Measurements from ENCODE around the gene BRS3. TPM values are rescaled to one million over a fixed set of nuclear protein-coding genes. Genes with fewer than 3 reads are reported as not detected.

Gene BRS3
- total RNA-seq, 4 donors from 2014 or later: not detected

DNA sequence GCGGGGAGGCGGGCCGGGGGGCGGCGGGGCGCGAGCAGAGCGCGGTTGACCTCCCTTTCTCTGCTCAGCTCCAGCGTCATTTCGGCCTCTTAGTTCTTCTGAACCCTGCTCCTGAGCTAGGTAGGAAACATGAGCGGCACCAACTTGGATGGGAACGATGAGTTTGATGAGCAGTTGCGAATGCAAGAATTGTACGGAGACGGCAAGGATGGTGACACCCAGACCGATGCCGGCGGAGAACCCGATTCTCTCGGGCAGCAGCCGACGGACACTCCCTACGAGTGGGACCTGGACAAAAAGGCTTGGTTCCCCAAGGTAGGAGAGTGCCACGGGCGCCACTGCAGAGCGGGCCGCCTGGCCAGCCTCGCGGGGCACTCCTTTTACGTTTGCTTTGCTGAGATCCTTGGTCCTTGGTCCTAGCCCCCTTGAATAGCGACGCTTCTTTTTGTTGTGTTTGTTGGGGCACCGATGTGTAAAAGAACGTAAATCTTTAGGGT, 9.9 kb downstream of the BRS3 start, which contains the start of gene HTATSF1:
TSS of gene HTATSF1 (plus strand) at position 37 of the 497 bp plus-strand sequence. CDS start at position 130, 93 bp downstream.
- no peak for DNase-seq
- WGBS, 2 donors: 0 to 52% methylated on average over 7 to 24 of the region's 35 CpGs

DNA sequence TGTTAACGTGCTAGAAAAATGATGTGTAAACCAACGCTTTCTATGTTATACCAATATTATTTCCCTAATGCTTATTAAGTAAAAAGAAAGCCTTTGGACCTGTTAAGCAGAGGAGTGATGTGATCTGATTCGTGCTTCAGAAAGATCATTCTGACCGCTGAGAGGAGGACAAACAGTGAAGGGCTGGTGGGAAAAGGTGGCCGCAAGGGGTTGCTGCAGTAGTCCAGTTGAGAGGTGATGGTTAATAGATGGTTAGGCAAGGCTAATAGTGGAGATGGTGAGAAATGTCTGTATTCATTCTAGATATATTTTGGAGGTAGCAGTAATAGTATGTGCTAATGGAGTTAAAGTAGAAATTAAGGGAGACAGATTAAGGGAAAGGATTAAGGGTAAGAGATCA, 31.3 kb downstream of the BRS3 start:
- intact Hi-C loops (cut with DNase I): no loop called here
- TF ChIP-seq POLR2A (IDR thresholded peaks at IDR 0.05): no peak
- TF ChIP-seq, protein P1, sequence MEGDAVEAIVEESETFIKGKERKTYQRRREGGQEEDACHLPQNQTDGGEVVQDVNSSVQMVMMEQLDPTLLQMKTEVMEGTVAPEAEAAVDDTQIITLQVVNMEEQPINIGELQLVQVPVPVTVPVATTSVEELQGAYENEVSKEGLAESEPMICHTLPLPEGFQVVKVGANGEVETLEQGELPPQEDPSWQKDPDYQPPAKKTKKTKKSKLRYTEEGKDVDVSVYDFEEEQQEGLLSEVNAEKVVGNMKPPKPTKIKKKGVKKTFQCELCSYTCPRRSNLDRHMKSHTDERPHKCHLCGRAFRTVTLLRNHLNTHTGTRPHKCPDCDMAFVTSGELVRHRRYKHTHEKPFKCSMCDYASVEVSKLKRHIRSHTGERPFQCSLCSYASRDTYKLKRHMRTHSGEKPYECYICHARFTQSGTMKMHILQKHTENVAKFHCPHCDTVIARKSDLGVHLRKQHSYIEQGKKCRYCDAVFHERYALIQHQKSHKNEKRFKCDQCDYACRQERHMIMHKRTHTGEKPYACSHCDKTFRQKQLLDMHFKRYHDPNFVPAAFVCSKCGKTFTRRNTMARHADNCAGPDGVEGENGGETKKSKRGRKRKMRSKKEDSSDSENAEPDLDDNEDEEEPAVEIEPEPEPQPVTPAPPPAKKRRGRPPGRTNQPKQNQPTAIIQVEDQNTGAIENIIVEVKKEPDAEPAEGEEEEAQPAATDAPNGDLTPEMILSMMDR (IDR thresholded peaks at IDR 0.05): no peak
- WGBS, 2 donors: 65 to 84% methylated on average over 5 of the region's 5 CpGs

More for the DNA sequence above, 9.9 kb downstream of the BRS3 start, which contains the start of gene HTATSF1:
- Histone ChIP-seq H3K9me3 (no peaks in the 10 kb centered on the region), H3K36me3 (peaks cover 0 to 20% (median 0%) of the 10 kb centered on the region in 3 donors), H3K4me1 (peaks cover 0 to 13% (median 3%) of the 10 kb centered on the region in 3 donors), H3K27me3 (peaks cover 0 to 3% (median 0%) of the 10 kb centered on the region in 4 donors), H3K27ac (peak within 1 kb of the TSS; percentile 91 to 98 (median 96)), H3K4me3 (peak within 1 kb of the TSS; percentile 55 to 72 (median 62))
- peak in 1 of 4 donors; percentile 37 for TF ChIP-seq POLR2A (IDR thresholded peaks at IDR 0.05)
- TF ChIP-seq, protein P1 (IDR thresholded peaks at IDR 0.05): no peak
- intact Hi-C loops (cut with DNase I): no loop called here

DNA sequence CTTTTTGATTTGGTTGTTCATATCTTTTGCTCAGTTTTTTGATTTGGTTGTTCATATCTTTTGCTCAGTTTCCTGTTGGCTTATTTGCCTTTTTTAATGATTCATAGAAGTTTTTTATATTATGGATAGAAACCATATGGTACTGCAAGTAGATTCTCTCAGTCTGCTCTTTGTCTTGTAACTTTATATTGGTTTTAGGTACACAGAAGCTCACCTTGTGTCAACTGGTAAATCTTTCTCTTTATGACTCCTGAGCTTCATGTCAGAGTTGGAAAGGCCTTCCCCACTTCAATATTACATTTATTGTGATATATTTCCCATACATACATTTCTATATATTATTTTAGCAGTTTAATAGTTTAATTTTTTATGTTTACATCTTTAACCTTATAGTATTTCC, 36.0 kb downstream of the BRS3 start:
- peaks cover 0 to 12% (median 4%) of the 10 kb centered on the region in 3 donors for H3K4me1 ChIP-seq
- no peak overlapping the region for H3K4me3 ChIP-seq
- no peaks in the 10 kb centered on the region for H3K27me3 ChIP-seq
- H3K27ac ChIP-seq: no peak overlapping the region
- DNase-seq: no peak
- H3K36me3 ChIP-seq: no peaks in the 10 kb centered on the region
- intact Hi-C loops (cut with DNase I): no loop called here
- no peak for TF ChIP-seq POLR2A (IDR thresholded peaks at IDR 0.05)
- TF ChIP-seq, protein P1 (IDR thresholded peaks at IDR 0.05): no peak
- no peaks in the 10 kb centered on the region for H3K9me3 ChIP-seq

More for the DNA sequence above, 31.3 kb downstream of the BRS3 start:
- H3K9me3 ChIP-seq: no peaks in the 10 kb centered on the region
- no peak overlapping the region for H3K27ac ChIP-seq
- H3K27me3 ChIP-seq: no peaks in the 10 kb centered on the region
- no peak overlapping the region for H3K4me3 ChIP-seq
- no peaks in the 10 kb centered on the region for H3K36me3 ChIP-seq
- no peaks in the 10 kb centered on the region for H3K4me1 ChIP-seq
- DNase-seq: no peak

DNA sequence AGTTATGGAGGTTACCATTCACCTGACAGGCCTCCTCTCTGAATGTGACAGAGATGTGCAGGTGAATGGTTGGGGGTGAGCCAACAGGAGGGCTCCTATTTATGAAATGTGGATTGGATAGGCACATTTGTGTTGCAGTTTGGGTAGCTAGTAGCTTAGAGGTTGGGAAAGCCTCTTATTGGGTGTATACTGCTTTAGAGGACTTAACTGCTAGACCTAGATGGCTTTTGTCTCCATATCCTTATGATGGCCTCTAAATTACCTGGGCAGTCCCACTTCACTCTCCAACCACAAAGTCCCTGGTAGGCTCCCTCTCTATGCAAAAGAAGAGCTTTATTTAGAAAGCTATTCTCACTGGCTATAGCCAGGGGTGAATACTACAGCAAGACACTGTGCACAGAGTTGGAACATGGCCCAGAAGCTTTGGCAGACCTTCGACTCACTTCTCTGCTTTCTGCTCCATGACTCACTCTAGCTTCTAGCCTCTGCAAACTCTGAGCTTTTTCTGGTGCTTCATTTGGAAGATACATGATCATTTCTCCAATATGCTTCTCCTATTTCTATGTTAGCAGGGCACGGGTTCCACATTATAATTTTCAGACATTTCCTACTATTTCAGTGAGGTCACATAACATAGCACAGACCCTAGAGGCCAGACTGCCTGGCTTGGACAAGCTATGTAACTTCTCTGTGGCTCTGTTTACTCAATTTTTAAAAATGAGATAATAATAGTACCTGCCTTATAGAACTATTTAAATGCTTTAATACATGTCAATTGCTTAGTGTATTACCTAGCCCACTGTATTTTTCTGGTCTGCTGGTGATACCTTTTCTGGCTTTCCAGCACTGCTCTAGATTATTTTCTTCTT, 38.2 kb downstream of the BRS3 start:
- H3K27ac ChIP-seq: peak overlapping the region in 1 of 4 donors; percentile 62
- no peak overlapping the region for H3K4me3 ChIP-seq
- H3K36me3 ChIP-seq: no peaks in the 10 kb centered on the region
- peaks cover 0 to 12% (median 4%) of the 10 kb centered on the region in 3 donors for H3K4me1 ChIP-seq
- H3K27me3 ChIP-seq: no peaks in the 10 kb centered on the region
- no peak for DNase-seq
- intact Hi-C loops (cut with DNase I): no loop called here
- WGBS, 2 donors: 19 to 20% methylated on average over 2 of the region's 2 CpGs
- H3K9me3 ChIP-seq: no peaks in the 10 kb centered on the region
- TF ChIP-seq, protein P1 (IDR thresholded peaks at IDR 0.05): no peak
- no peak for TF ChIP-seq POLR2A (IDR thresholded peaks at IDR 0.05)
